Activated CD4-positive, alpha-beta T cell treated with anti-CD3 and anti-CD28 coated beads for 24 hours (primary cell): ENCODE results near the gene PCDHGB6.
"Not testable (repeated sequence)": the region's sequence is repeated elsewhere in the genome, so short reads cannot be mapped to it uniquely, and the experiment has no call there.

Experiments used
- DNase-seq, 2 donors: peaks; one replicate each; pipeline ENCODE4 v3.0.0-alpha.2; 2020; ENCODE audit warnings: low read depth in 2 of 2

PCDHGB6 gene

DNA sequence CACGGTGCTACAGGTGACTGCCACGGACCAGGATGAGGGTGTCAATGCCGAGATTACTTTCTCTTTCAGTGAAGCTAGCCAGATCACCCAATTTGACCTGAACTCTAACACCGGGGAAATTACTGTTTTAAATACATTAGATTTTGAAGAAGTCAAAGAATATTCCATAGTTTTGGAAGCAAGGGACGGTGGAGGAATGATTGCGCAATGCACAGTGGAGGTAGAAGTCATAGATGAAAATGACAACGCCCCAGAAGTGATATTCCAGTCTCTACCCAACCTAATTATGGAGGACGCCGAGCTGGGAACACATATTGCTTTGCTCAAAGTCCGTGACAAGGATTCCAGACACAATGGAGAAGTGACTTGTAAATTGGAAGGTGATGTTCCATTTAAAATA lies 19.2 kb upstream of the PCDHGB6 start:
- no peak for DNase-seq

DNA sequence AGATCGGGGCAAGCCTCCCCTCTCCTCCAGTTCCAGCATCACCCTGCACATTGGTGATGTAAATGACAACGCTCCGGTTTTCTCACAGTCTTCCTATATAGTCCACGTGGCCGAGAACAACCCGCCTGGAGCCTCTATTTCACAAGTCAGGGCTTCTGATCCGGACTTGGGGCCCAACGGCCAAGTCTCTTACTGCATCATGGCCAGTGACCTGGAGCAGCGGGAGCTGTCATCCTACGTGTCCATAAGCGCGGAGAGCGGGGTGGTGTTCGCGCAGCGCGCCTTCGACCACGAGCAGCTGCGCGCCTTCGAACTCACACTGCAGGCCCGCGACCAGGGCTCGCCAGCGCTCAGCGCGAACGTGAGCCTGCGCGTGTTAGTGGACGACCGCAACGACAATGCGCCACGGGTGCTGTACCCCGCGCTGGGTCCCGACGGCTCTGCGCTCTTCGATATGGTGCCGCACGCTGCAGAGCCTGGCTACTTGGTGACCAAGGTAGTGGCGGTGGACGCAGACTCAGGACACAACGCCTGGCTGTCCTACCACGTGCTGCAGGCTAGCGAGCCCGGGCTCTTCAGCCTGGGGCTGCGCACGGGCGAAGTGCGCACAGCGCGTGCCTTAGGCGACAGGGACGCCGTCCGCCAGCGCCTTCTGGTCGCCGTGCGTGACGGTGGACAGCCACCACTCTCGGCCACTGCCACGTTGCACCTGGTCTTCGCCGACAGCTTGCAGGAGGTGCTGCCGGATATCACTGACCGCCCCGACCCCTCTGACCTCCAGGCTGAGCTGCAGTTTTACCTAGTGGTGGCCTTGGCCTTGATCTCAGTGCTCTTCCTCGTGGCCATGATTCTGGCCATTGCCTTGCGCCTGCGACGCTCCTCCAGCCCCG lies 18.4 kb upstream of the PCDHGB6 start:
- no peak for DNase-seq

DNA sequence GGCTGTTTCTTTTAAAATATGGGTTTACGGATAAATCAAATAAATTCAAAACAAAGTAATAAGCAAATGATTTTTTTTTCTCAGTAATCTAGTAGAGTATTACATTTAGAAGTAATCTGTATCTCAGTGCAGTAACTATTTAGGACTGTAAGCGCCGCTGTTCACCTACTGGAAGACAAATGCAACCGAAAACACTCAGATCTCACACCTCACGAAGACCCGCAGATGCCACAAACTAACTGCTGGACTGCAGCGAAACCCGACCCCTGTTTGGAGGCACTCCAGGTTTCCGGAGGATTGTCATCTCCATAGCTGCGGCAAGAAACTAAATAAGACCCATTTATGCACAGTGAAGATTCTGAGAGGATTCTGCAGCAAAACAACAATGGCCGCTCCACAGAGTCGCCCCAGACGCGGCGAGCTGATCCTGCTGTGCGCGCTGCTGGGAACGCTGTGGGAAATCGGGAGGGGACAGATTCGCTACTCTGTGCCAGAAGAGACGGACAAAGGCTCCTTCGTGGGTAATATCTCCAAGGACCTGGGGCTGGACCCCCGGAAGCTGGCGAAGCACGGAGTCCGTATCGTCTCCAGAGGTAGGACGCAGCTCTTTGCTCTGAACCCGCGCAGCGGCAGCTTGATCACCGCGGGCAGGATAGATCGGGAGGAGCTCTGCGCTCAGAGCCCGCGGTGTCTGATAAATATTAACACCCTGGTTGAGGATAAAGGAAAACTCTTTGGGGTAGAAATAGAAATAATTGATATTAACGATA lies 15.2 kb upstream of the PCDHGB6 start, which contains the start of gene PCDHGA8:
Gene PCDHGA8, plus strand, starts transcription at position 205 of the 770 bp plus-strand sequence. Its CDS starts 181 bp downstream, at position 386.
- no peak for DNase-seq

GRCh38 chr5:141393267-141393666 lies 14.6 kb upstream of the PCDHGB6 start:
- no peak for DNase-seq

GRCh38 chr5:141394401-141395187 lies 13.2 kb upstream of the PCDHGB6 start:
- DNase-seq, result not testable (repeated sequence)

GRCh38 chr5:141397756-141398551 lies 9.9 kb upstream of the PCDHGB6 start, which contains the start of gene PCDHGB5:
PCDHGB5 (plus strand) TSS chr5:141397947; CDS start chr5:141398128, 181 bp downstream.
- peak in 1 of 2 donors; percentile 34 for DNase-seq

GRCh38 chr5:141398608-141399007 lies 9.2 kb upstream of the PCDHGB6 start:
- DNase-seq, result no peak

DNA sequence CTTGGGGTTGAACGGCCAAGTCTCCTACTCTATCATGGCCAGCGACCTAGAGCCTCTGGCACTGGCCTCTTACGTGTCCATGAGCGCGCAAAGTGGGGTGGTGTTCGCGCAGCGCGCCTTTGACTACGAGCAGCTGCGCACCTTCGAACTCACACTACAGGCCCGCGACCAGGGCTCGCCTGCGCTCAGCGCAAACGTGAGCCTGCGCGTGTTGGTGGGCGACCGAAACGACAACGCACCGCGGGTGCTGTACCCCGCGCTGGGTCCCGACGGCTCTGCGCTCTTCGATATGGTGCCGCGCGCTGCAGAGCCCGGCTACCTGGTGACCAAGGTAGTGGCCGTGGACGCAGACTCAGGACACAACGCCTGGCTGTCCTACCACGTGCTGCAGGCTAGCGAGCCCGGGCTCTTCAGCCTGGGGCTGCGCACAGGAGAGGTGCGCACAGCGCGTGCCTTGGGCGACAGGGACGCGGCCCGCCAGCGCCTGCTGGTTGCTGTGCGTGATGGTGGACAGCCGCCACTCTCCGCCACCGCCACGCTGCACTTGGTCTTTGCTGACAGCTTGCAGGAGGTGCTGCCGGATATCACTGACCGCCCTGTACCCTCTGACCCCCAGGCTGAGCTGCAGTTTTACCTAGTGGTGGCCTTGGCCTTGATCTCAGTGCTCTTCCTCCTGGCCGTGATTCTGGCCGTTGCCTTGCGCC lies 8.1 kb upstream of the PCDHGB6 start:
- no peak for DNase-seq

DNA sequence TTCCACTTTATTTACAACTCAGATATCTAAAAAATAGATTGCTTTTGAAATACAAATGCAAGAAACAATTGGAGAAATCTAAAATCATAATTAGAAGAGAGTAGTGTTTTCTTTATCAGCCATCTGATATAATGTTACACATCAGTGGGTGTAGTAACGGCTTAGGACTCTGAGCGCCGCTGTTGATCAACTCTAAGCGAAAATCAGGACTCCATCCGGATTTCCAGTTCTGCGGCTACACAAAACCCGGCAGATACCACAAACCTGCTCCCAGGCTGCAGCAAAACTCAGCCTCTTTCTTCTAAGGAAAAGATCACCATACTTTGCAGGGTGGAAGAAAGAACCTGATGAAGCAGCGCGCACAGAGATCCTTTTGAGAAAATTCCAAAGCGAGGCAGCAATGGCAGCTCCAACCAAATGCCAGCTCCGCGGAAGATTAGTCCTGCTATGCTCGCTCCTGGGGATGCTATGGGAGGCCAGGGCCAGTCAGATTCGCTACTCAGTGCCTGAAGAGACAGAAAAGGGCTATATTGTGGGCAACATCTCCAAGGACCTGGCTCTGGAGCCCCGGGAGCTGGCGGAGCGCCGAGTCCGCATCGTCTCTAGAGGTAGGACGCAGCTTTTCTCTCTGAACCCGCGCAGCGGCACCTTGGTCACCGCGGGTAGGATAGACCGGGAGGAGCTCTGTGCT lies 5.1 kb upstream of the PCDHGB6 start, which contains the start of gene PCDHGA9:
Gene PCDHGA9, plus strand, starts transcription at position 226 of the 691 bp plus-strand sequence. Its CDS starts 175 bp downstream, at position 401.
- no peak for DNase-seq

DNA sequence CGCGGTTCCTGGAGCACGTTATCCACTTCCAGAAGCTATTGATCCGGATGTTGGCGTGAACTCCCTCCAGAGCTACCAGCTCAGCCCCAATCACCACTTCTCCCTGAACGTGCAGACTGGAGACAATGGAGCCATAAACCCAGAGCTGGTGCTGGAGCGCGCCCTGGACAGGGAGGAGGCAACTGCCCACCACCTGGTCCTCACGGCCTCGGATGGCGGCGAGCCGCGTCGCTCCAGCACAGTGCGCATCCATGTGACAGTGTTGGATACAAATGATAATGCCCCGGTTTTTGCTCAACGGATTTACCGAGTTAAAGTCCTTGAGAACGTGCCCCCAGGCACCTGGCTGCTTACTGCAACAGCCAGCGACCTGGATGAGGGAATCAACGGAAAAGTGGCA lies 4.4 kb upstream of the PCDHGB6 start:
- no peak for DNase-seq

- DNase-seq, result no peak
Measured at GRCh38 chr5:141409598-141410306, 1.9 kb downstream of the PCDHGB6 start.

DNA sequence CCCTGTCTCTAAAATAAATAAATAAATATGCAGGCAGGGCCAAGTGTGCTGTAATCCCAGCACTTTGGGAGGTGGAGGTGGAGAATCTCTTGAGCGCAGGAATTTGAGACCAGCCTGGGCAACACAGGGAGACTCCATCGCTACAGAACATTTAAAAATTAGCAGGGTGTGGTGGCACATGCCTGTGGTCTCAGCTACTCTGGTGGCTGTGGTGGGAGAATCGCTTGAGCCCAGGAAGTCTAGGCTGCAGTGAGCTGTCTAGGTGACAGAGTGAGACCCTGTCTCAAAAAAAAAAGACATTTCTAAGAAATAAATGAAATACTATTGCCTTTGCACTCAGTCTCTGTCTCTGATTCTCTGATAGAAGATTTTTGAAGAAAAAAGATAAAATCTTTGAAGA lies 3.8 kb downstream of the PCDHGB6 start:
- DNase-seq, result no peak

DNA sequence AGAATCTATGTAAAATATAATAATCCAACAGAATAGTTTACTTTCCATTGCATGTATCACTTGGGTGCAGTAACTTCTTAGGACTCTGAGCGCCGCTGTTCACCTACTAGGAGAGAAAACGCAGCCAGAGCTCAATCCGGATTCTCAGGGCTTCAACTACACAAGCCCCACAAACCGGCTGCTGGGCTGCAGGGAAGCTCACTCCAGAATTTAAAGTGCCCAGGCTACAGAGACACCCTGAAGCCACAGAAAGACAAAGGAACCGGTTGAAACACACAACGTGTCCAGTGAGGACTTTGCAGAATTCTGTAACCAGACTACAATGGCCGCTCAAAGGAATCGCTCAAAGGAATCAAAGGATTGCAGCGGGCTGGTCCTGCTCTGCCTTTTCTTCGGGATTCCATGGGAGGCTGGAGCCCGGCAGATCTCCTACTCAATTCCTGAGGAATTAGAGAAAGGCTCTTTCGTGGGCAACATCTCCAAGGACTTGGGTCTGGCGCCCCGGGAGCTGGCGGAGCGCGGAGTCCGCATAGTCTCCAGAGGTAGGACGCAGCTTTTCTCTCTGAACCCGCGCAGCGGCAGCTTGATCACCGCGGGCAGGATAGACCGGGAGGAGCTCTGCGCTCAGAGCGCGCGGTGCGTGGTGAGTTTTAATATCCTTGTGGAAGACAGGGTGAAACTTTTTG lies 5.2 kb downstream of the PCDHGB6 start, which contains the start of gene PCDHGA10:
Gene PCDHGA10, plus strand, starts transcription at position 134 of the 686 bp plus-strand sequence. Its CDS starts 189 bp downstream, at position 323.
- peak; percentile 32 to 44 for DNase-seq

GRCh38 chr5:141413540-141414069 lies 5.8 kb downstream of the PCDHGB6 start:
- no peak for DNase-seq

- not testable (repeated sequence) for DNase-seq
Measured at GRCh38 chr5:141414548-141415274, 6.9 kb downstream of the PCDHGB6 start.

DNA sequence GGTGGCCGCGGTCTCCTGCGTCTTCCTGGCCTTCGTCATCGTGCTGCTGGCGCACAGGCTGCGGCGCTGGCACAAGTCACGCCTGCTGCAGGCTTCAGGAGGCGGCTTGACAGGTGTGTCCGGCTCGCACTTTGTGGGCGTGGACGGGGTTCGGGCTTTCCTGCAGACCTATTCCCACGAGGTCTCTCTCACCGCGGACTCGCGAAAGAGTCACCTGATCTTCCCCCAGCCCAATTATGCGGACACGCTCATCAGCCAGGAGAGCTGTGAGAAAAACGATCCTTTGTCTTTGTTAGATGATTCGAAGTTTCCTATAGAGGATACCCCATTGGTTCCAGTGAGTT lies 7.4 kb downstream of the PCDHGB6 start:
- DNase-seq, result not testable (repeated sequence)

GRCh38 chr5:141417494-141418172 lies 9.8 kb downstream of the PCDHGB6 start, which contains the start of gene PCDHGB7:
PCDHGB7 (plus strand) TSS chr5:141417677; CDS start chr5:141417860, 183 bp downstream.
- peak; percentile 14 to 43 for DNase-seq
